Adrenal gland (tissue), 5 donors: Measurements from ENCODE around the gene IGFALS.

Source experiments
- CTCF ChIP-seq, 6 experiments: fragments of 450-650 bp in 4 of 6; fragments of 200-600 bp in 2 of 6; sonication (generic) in 1 of 6; IDR thresholded peaks; 1 replicate in 5 of 6; 2 replicates in 1 of 6; pipeline versions ENCODE4 v1.5.1 to v1.8.0; 2016 to 2021; ENCODE audit warnings: antibody characterized with exemption in 6 of 6, mild to moderate bottlenecking in 2 of 6, moderate library complexity in 1 of 6
- POLR2A ChIP-seq, 2 donors: fragments of 450-650 bp; IDR thresholded peaks; one replicate each; pipeline ENCODE4 v1.6.1; 2017; ENCODE audit warnings: antibody characterized with exemption in 2 of 2, mild to moderate bottlenecking in 2 of 2, moderate library complexity in 1 of 2
- donor health status: DM: no; HTN: no; CAD: no.

- TF ChIP-seq CTCF (IDR thresholded peaks at IDR 0.05) = no peak
- no peak for TF ChIP-seq POLR2A (IDR thresholded peaks at IDR 0.05)
Observed at GRCh38 chr16:1791943-1792812, 1.3 kb downstream of the IGFALS start.
